ENCODE data around the gene ZNF879. TPM values are rescaled to one million over a fixed set of nuclear protein-coding genes. Genes with fewer than 3 reads are reported as not detected.

ZNF879 gene
- not detected for polyA plus RNA-seq (2012; ENCODE audit: missing spikeins)

DNA sequence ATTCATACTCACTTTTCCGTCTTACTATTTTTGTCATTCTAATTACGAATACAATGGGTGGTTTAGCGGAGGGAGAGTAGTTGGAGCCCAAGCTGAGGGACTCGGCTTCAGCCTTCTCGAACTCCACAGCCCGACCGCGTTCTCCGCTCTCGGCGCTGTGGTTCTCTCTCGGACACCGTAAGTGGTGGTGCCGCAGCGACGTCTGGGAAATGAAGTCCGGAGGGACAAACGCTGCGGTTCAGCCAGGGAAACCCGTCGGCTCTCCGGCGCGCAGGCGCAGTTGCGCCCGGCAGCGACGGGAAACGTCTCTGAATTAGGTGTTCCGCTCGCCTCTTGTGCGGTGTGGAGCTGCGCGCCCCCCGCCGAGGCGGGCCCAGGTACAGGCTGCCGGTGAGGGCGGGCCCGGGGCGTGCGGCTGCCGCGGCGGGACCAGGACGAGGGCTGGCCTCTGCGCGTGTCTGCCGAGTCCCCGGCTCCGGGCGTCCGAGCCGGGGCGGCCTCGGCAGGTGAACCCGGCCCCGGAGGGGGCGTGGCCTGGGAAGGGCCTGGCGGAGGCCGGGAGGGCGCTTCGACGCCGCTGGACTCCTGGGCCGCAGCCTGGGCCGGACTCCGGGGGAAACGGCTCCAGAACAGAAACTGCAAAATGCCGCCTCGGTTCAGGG lies at the start of gene ZNF879:
ZNF879 (plus strand) TSS at position 277 of the 662 bp plus-strand sequence. CDS start 1,201 bp downstream, outside the sequence.
- DNase-seq (ENCODE audit: insufficient read length) (no peak), FAIRE-seq (no peak)
- TF ChIP-seq POLR2AphosphoS5 (IDR thresholded peaks at IDR 0.05; ENCODE audit: low read depth, low read length) (no peak), TAF1 (IDR thresholded peaks at IDR 0.05; ENCODE audit: borderline replicate concordance, low read depth, low read length) (no peak)

DNA sequence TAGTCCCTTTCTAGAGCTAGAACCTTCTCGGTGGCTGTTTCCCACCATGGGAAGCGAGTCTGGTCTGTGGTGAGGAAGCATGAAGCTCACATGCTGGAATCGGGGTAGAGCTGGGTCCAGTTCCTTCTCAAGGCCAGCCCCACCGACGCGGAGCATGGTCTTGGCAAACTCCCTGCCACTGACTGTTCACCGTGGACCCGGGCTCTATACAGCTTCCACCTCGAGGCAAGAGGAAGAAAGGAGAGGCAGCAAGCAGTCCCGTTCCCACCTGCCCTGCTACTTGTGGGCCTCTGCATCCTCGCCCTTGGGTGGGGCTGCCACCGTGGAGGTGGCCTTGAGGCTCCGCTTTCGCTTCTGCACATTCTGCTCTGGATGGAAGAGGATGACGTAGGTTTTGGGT lies 42.2 kb upstream of the ZNF879 start:
- no peak for FAIRE-seq
- DNase-seq (ENCODE audit: insufficient read length): no peak
- TF ChIP-seq POLR2A (IDR thresholded peaks at IDR 0.05; ENCODE audit: low read depth, low read length) (no peak), TAF1 (IDR thresholded peaks at IDR 0.05; ENCODE audit: borderline replicate concordance, low read depth, low read length) (no peak), POLR2AphosphoS5 (IDR thresholded peaks at IDR 0.05; ENCODE audit: low read depth, low read length) (no peak)

DNA sequence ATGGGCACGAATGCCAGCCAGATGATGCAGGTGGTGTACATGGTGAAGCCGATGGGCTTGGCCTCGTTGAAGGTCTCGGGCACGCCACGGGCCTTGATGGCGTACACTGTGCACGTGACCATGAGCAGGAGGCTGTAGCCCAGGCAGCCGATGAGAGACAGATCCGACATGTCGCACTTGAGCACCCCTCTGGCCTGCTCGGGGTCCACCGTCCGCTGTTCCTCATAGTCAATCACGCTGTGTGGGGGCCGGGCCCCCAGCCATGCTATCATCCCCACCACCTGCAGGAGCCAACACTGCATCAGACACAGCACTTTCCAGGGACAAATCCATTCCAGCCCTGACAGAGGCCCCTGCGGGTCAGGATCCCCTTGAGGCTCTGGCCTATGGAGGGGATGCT lies 40.7 kb upstream of the ZNF879 start:
- FAIRE-seq: no peak
- DNase-seq (ENCODE audit: insufficient read length): no peak
- TF ChIP-seq POLR2AphosphoS5 (IDR thresholded peaks at IDR 0.05; ENCODE audit: low read depth, low read length): no peak
- no peak for TF ChIP-seq TAF1 (IDR thresholded peaks at IDR 0.05; ENCODE audit: borderline replicate concordance, low read depth, low read length)
- no peak for TF ChIP-seq POLR2A (IDR thresholded peaks at IDR 0.05; ENCODE audit: low read depth, low read length)

DNA sequence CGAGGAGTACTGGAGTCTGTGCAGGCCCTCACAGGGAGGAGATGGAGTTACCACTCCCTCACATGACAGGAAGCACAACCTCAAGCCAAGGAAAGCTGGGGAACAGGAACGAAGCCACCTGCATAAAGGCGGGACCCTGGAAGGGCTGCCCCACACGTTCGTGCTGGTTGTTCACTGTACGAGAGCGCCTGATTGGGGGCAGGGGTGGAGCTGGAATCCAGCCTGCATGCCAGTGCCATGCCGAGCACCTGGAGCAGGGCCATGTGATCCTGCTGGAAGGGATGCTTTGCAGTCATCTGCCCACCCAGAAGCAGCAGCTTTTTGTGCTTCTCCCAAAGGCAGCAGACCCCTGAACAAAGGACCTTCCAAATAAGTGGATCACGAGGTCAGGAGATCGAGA lies 39.9 kb upstream of the ZNF879 start:
- DNase-seq (ENCODE audit: insufficient read length) (no peak), FAIRE-seq (no peak)
- TF ChIP-seq TAF1 (IDR thresholded peaks at IDR 0.05; ENCODE audit: borderline replicate concordance, low read depth, low read length) (no peak), POLR2A (IDR thresholded peaks at IDR 0.05; ENCODE audit: low read depth, low read length) (no peak), POLR2AphosphoS5 (IDR thresholded peaks at IDR 0.05; ENCODE audit: low read depth, low read length) (no peak)

DNA sequence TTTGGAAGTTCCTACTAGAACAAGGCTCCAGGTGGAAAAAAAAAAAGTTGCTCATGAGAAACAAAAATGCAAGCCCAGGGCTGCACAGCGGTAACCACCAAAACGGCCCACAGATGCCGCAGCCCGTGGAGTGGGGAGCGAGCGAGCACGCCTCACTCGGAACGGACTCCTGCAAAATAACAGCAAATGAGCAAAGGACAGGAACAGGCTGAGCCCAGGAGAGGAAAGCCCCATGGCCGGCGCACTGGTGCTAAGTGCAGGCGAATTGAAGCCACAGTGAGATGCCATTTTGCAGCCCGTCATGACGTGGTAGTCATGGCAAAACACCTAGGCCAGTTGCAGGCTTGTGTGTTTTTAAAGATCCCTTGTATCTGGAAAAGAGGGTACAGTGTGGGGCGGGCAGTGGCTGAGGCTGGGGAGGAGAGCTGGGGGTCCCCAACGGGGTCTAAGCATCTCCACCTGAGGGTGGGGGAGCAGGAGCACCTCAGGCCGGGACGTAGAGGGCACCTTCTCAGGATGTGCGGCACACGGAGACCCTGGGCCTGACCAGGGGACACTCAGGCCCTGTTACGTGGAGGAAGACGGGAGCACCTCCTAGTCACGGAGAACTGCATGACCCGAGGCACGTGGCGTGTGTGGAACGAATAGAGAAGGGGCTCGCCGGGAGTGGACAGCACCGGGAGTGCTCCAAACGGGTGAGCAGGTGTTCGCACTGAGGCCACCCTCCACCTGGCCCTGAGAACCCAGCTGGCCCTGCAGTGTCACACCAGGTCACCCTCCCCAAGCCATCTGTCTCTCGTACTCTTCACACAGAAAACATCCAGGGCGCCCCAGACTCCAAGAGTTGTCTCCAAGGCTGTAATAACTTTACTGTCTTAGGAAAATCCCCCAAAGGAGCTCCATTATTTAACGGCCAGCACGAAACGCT lies 39.2 kb upstream of the ZNF879 start:
- TF ChIP-seq POLR2A (IDR thresholded peaks at IDR 0.05; ENCODE audit: low read depth, low read length) (no peak), TAF1 (IDR thresholded peaks at IDR 0.05; ENCODE audit: borderline replicate concordance, low read depth, low read length) (no peak), POLR2AphosphoS5 (IDR thresholded peaks at IDR 0.05; ENCODE audit: low read depth, low read length) (no peak)
- FAIRE-seq (no peak), DNase-seq (ENCODE audit: insufficient read length) (no peak)

DNA sequence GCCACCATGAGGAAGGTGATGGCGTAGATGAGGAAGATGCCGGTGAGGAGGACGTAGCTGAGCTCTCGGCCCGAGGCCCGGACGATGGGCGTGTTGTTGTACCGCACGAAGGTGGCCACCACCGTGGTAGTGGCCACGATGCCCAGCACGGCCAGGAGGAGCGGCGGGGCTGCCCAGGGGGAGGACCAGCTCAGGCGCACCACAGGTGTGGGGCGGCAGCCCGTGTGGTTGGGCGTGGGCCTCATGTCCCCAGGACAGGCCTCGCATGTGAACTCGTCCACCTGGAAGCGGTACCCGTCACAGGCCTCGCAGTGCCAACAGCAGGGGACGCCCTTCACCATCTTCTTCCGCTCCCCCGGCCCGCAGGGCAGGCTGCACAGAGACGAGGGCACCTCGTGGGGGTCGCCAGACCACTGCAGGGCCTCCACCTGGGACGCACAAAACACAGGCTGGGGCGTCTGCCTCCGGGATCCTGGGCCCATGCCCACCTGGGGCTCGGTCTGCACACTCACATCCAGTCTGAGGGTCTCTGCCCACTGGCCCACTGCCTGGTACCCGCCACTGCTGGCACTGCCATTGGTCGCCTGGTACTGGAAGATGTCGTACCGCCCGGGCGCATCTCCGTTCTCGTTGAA lies 37.2 kb upstream of the ZNF879 start:
- FAIRE-seq (no peak), DNase-seq (ENCODE audit: insufficient read length) (no peak)
- no peak for TF ChIP-seq POLR2A (IDR thresholded peaks at IDR 0.05; ENCODE audit: low read depth, low read length)
- TF ChIP-seq TAF1 (IDR thresholded peaks at IDR 0.05; ENCODE audit: borderline replicate concordance, low read depth, low read length): no peak
- no peak for TF ChIP-seq POLR2AphosphoS5 (IDR thresholded peaks at IDR 0.05; ENCODE audit: low read depth, low read length)

DNA sequence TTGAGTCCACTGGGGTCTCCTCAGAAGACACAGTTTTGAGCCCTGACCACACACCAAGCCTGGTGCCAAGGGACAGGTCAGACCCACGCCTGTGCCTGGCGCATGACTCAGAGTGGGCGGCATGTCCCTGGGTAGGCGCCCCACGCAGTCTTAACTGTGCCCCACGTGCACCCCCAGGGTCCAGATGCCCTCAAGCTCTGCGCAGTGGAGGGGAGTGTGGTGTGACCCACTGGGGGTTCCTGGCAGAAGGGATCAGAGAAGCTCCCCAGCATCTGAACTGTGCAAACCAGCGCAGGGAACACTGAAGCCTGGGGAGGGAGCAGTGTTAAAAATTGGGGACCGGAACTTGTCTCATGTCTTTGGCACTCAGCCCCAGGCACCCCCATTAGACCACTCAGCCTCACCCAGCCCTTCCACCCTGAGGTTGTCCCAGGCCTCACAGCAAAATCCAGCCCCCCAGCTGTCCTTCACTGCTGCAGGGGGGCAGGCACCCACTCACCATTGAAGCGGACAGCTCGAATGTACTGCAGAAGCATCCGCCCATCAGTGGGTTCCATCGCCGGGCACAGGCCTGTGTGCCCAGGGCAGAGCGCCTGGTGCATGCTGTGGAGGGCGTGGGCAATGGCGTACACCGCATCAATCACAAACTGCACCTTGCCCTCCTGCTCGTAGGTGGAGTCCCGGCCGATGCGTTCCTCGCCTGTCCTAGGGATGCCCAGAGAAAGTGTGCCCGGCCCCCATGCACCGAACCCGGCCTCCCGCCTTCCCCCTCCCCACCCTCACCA lies 35.0 kb upstream of the ZNF879 start:
- no peak for FAIRE-seq

DNA sequence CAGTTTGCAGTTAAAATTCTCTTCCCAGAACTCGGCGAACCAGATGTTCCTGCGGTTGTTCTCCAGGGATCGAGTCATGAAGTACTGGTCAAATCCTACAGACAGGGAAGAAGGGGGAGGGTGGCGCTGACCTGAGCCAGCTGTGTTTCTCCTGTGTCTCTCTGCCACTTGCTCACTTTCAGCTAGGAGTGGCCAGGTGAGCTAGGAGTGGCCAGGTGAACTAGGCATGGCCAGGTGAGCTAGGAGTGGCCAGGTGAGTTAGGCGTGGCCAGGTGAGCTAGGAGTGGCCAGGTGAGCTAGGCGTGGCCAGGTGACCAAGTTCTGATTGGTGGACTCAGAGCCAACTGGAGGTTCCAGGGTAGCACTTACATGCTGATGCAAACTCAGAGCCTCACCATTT lies 34.3 kb upstream of the ZNF879 start:
- FAIRE-seq: no peak
- TF ChIP-seq POLR2A (IDR thresholded peaks at IDR 0.05; ENCODE audit: low read depth, low read length) (no peak), POLR2AphosphoS5 (IDR thresholded peaks at IDR 0.05; ENCODE audit: low read depth, low read length) (no peak), TAF1 (IDR thresholded peaks at IDR 0.05; ENCODE audit: borderline replicate concordance, low read depth, low read length) (no peak)

More for the DNA sequence above, 35.0 kb upstream of the ZNF879 start:
- DNase-seq (ENCODE audit: insufficient read length): no peak
- TF ChIP-seq POLR2A (IDR thresholded peaks at IDR 0.05; ENCODE audit: low read depth, low read length) (no peak), POLR2AphosphoS5 (IDR thresholded peaks at IDR 0.05; ENCODE audit: low read depth, low read length) (no peak), TAF1 (IDR thresholded peaks at IDR 0.05; ENCODE audit: borderline replicate concordance, low read depth, low read length) (no peak)

DNA sequence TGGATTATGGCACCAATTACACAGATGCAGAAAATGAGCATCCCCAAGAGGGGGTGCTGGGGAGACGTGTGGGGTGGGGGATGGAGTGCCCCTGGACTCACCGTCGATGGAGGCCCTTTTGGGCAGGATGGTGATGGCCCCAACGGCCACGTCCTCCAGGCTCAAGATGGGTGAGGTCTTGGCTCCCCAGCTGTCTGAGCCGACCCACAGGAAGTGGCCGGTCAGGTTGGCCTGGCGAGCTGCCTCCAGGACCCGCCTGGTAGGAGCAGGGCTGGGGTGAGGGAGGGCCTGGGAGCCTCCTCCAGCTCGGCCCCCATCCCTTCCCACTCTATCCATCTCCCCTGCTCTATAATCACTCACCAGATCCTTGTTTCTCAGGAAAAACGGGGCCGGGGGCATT lies 33.1 kb upstream of the ZNF879 start:
- DNase-seq (ENCODE audit: insufficient read length) (no peak), FAIRE-seq (no peak)
- TF ChIP-seq POLR2AphosphoS5 (IDR thresholded peaks at IDR 0.05; ENCODE audit: low read depth, low read length): no peak

More for the DNA sequence above, 34.3 kb upstream of the ZNF879 start:
- no peak for DNase-seq (ENCODE audit: insufficient read length)

DNA sequence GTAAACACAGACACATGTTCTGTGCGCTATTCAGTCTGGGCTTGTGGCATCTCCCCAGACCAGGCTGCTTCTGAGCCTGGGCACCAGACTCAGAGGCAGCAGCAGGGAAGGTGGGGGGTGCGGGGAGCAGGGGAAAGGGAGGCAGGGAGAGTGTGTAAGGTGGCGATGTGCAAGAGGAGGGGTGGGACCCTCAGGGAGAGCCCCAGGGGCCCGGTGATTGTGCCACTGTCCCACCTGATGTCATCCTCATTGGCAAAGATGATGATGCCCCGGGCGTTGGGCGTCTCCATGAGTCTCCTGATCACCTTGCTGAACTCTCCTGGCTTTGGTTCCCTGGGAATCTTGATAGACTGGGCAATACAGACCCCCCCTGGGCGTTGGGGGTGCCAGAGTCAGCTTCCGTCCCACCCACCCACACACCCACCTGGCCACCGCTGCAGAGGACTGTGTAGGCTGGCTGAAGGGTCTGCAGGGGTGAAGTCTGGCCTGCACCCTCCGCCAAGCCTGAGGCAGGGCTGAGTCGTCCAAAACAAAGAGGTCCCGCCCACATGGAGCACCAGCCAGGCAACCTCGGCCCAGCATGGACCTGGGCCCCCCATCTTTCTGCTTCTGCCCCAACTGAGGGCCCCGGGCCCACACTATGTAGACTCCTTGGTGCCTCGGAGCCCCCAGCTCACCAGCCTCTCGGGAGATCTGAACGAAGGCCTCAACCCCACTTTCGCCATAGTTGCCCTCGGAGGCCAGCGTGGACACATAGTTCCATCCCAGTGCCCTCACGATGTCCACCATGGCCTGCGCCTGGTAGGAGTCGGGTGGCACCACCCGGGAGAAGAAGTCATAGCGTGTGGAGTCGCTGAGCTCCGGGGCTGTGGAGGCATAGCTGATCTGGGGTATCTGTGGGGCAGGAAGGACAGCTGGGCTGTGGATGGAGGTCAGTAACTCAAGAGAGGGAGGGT lies 32.1 kb upstream of the ZNF879 start:
- DNase-seq (ENCODE audit: insufficient read length): no peak
- FAIRE-seq: no peak
- no peak for TF ChIP-seq POLR2AphosphoS5 (IDR thresholded peaks at IDR 0.05; ENCODE audit: low read depth, low read length)
- no peak for TF ChIP-seq POLR2A (IDR thresholded peaks at IDR 0.05; ENCODE audit: low read depth, low read length)
- no peak for TF ChIP-seq TAF1 (IDR thresholded peaks at IDR 0.05; ENCODE audit: borderline replicate concordance, low read depth, low read length)

All from GM12892 (cell line).